ENCODE measurements around the gene BMX.

The BMX gene

GRCh38 chrX:15579778-15580747 lies 79.5 kb downstream of the BMX start:
- no peak for DNase-seq (ENCODE audit: low read depth)
- TF ChIP-seq, protein P1, sequence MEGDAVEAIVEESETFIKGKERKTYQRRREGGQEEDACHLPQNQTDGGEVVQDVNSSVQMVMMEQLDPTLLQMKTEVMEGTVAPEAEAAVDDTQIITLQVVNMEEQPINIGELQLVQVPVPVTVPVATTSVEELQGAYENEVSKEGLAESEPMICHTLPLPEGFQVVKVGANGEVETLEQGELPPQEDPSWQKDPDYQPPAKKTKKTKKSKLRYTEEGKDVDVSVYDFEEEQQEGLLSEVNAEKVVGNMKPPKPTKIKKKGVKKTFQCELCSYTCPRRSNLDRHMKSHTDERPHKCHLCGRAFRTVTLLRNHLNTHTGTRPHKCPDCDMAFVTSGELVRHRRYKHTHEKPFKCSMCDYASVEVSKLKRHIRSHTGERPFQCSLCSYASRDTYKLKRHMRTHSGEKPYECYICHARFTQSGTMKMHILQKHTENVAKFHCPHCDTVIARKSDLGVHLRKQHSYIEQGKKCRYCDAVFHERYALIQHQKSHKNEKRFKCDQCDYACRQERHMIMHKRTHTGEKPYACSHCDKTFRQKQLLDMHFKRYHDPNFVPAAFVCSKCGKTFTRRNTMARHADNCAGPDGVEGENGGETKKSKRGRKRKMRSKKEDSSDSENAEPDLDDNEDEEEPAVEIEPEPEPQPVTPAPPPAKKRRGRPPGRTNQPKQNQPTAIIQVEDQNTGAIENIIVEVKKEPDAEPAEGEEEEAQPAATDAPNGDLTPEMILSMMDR (conservative IDR thresholded peaks at IDR 0.05; ENCODE audit: low read length) = no peak

DNA sequence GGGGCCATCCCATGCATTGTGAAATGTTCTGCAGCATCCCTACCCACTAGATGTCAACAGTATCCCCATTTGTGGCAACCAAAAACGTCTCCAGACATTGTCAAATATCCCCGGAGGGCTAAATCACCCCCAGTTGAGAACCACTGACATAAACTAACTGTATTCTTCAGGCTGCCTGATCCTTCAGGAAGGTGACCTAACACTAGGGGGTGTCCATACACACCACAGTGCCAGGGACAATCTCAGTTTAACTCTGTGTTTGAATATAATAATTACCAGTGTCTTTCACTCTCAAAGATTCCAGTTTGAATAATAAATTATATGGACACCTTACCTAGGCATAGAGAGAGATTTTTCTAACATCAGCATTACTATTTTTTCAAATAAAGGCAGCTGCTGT lies 93.8 kb downstream of the BMX start:
- TF ChIP-seq, protein P1 (conservative IDR thresholded peaks at IDR 0.05; ENCODE audit: low read length) = 0 out of 2 replicates have a peak, but pooled peaks have one; percentile 4
- H3K4me3 ChIP-seq (ENCODE audit: low read length) = no peak overlapping the region
- DNase-seq (ENCODE audit: low read depth) = no peak

More at GRCh38 chrX:15579778-15580747, 79.5 kb downstream of the BMX start:
- H3K4me3 ChIP-seq (ENCODE audit: low read length) = no peak overlapping the region

- TF ChIP-seq, protein P1 (conservative IDR thresholded peaks at IDR 0.05; ENCODE audit: low read length) = no peak
- no peak overlapping the region for H3K4me3 ChIP-seq (ENCODE audit: low read length)
- DNase-seq (ENCODE audit: low read depth) = no peak
Measured at GRCh38 chrX:15598026-15598425, 97.4 kb downstream of the BMX start.

DNA sequence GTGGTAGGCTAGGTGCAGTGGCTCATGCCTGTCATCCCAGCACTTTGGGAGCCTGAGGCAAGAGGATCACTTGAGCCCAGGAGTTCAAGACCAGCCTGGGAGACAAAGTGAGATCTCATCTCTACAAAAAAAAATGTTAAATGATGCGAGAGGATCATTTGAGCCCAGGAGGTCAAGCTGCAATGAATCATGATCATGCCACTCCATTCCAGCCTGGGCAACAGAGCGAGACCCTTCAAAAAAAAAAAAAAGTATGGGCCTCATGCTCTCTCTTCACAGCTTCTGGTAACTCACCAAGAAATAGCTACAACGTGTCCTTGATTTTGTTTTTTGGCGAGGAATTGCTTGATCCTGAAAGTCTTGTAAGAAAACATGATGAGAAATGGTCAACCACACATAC lies 98.9 kb downstream of the BMX start:
- H3K4me3 ChIP-seq (ENCODE audit: low read length) = no peak overlapping the region
- TF ChIP-seq, protein P1 (conservative IDR thresholded peaks at IDR 0.05; ENCODE audit: low read length) = no peak
- no peak for DNase-seq (ENCODE audit: low read depth)

- TF ChIP-seq, protein P1 (conservative IDR thresholded peaks at IDR 0.05; ENCODE audit: low read length) = no peak
- DNase-seq (ENCODE audit: low read depth) = no peak
- H3K4me3 ChIP-seq (ENCODE audit: low read length) = no peak overlapping the region
Measured at GRCh38 chrX:15600049-15600448, 99.4 kb downstream of the BMX start.

DNA sequence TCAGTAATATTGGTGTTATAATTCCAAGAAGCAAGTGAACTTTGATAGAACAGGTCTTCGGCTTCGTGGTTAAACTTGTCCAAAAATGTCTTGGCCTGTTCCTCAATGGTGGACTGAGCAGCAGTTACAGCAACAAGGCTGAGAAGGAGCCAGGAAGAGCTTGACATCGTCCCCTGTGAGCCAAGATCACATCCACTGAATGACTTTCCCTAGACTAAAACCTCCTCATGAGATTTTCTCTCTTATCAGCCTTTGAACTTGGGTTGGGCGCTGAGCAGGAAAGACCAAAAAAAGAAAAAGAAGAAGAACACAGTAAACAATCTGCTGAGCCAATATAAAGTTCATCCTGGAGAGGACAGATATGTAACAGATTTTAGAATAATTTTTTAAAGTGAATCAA lies 100.1 kb downstream of the BMX start, which contains the start of gene ACE2:
TSS of gene ACE2 (minus strand) at position 216 of the 400 bp plus-strand sequence. CDS start at position 167, 49 bp downstream.
- H3K4me3 ChIP-seq (ENCODE audit: low read length) = no peak within 1 kb of the TSS
- TF ChIP-seq, protein P1 (conservative IDR thresholded peaks at IDR 0.05; ENCODE audit: low read length) = no peak
- DNase-seq (ENCODE audit: low read depth) = no peak

- TF ChIP-seq, protein P1 (conservative IDR thresholded peaks at IDR 0.05; ENCODE audit: low read length) = no peak
- no peak for DNase-seq (ENCODE audit: low read depth)
- H3K4me3 ChIP-seq (ENCODE audit: low read length) = no peak overlapping the region
Measured at GRCh38 chrX:15601932-15602331, 101.3 kb downstream of the BMX start.

Measured in AG10803 (cell line).